H9 (cell line): ENCODE data around the gene SIL1. TPM values are rescaled to one million over a fixed set of nuclear protein-coding genes. Genes with fewer than 3 reads are reported as not detected.

Source experiments
- DNase-seq: peaks from one replicate; pipeline ENCODE4 v3.0.0-alpha.2; 2017
- H2AFZ ChIP-seq: one replicate; pipeline ENCODE4 v1.6.1; 2013; ENCODE audit warnings: mild to moderate bottlenecking, low read length, control low read depth, moderate library complexity
- H2AK5ac ChIP-seq: 2 replicates; pipeline ENCODE4 v1.6.1; 2013; ENCODE audit warnings: low read length, control low read depth, mixed read lengths; ENCODE audit not compliant: insufficient read length
- H2BK120ac ChIP-seq: one replicate; pipeline ENCODE4 v1.6.1; 2013; ENCODE audit warnings: low read depth, mild to moderate bottlenecking, low read length, control low read depth, inconsistent platforms; ENCODE audit not compliant: poor library complexity, severe bottlenecking
- H2BK12ac ChIP-seq: 2 replicates; pipeline ENCODE4 v1.6.1; 2013; ENCODE audit warnings: low read length, control low read depth, mixed read lengths, low read depth; ENCODE audit not compliant: insufficient read length
- H2BK15ac ChIP-seq: 2 replicates; pipeline ENCODE4 v1.6.1; 2013; ENCODE audit warnings: low read depth, low read length, control low read depth
- H2BK20ac ChIP-seq: one replicate; pipeline ENCODE4 v1.6.1; 2013; ENCODE audit warnings: low read depth, mild to moderate bottlenecking, low read length, control low read depth, inconsistent platforms; ENCODE audit not compliant: poor library complexity, severe bottlenecking
- H2BK5ac ChIP-seq: 2 replicates; pipeline ENCODE4 v1.6.1; 2013; ENCODE audit warnings: low read length, control low read depth, mixed read lengths; ENCODE audit not compliant: insufficient read length
- H3K14ac ChIP-seq: 2 replicates; pipeline ENCODE4 v1.6.1; 2013; ENCODE audit warnings: low read length, control low read depth; ENCODE audit not compliant: insufficient read depth
- H3K18ac ChIP-seq: 2 replicates; pipeline ENCODE4 v1.6.1; 2013; ENCODE audit warnings: low read depth, mild to moderate bottlenecking, mixed read lengths, low read length, control low read depth; ENCODE audit not compliant: insufficient read length
- H3K23ac ChIP-seq: 2 replicates; pipeline ENCODE4 v1.6.1; 2013; ENCODE audit warnings: low read length, control low read depth, mixed read lengths, low read depth; ENCODE audit not compliant: insufficient read length
- H3K23me2 ChIP-seq: 2 replicates; pipeline ENCODE4 v1.6.1; 2013; ENCODE audit warnings: low read depth, mild to moderate bottlenecking, mixed read lengths, low read length, control low read depth; ENCODE audit not compliant: insufficient read length, poor library complexity, severe bottlenecking
- H3K27ac ChIP-seq: 2 replicates; pipeline ENCODE4 v1.5.1; 2013; ENCODE audit warnings: low read length, control low read depth, mixed read lengths, low read depth; ENCODE audit not compliant: insufficient read length
- H3K27me3 ChIP-seq: 2 replicates; pipeline ENCODE4 v1.6.1; 2013; ENCODE audit warnings: low read length, control low read depth, inconsistent platforms; ENCODE audit not compliant: insufficient read depth
- H3K4ac ChIP-seq: 2 replicates; pipeline ENCODE4 v1.6.1; 2013; ENCODE audit warnings: low read depth, mild to moderate bottlenecking, control low read depth, inconsistent platforms, low read length, moderate library complexity
- H3K4me1 ChIP-seq: 2 replicates; pipeline ENCODE4 v1.6.1; 2013; ENCODE audit warnings: low read length, control low read depth, inconsistent platforms; ENCODE audit not compliant: insufficient read depth
- H3K4me2 ChIP-seq: 2 replicates; pipeline ENCODE4 v1.6.1; 2013; ENCODE audit warnings: low read length, control low read depth, mixed read lengths; ENCODE audit not compliant: insufficient read length, insufficient read depth
- H3K56ac ChIP-seq: 2 replicates; pipeline ENCODE4 v1.6.1; 2013; ENCODE audit warnings: low read depth, mild to moderate bottlenecking, mixed read lengths, low read length, control low read depth; ENCODE audit not compliant: insufficient read length
- H3K79me1 ChIP-seq: 2 replicates; pipeline ENCODE4 v1.6.1; 2013; ENCODE audit warnings: low read depth, mild to moderate bottlenecking, moderate library complexity, low read length, control low read depth, inconsistent platforms; ENCODE audit not compliant: insufficient read depth, poor library complexity, severe bottlenecking
- H3K79me2 ChIP-seq: 2 replicates; pipeline ENCODE4 v1.6.1; 2013; ENCODE audit warnings: low read length, control low read depth, inconsistent platforms; ENCODE audit not compliant: insufficient read depth
- H3K9ac ChIP-seq: 2 replicates; pipeline ENCODE4 v1.6.1; 2013; ENCODE audit warnings: low read length, control low read depth, mixed read lengths; ENCODE audit not compliant: insufficient read length; ENCODE audit errors: extremely low read depth
- H3K9me3 ChIP-seq: one replicate; pipeline ENCODE4 v1.6.1; 2013; ENCODE audit warnings: low read depth, low read length, inconsistent platforms; ENCODE audit not compliant: control insufficient read depth
- H3T11ph ChIP-seq: one replicate; pipeline ENCODE4 v1.6.1; 2013; ENCODE audit warnings: mild to moderate bottlenecking, low read length, control low read depth, inconsistent platforms
- H4K20me1 ChIP-seq: one replicate; pipeline ENCODE4 v1.6.1; 2013; ENCODE audit not compliant: control insufficient read depth, insufficient read length, insufficient read depth
- H4K5ac ChIP-seq: 2 replicates; pipeline ENCODE4 v1.6.1; 2013; ENCODE audit warnings: low read depth, mild to moderate bottlenecking, mixed read lengths, low read length, control low read depth; ENCODE audit not compliant: insufficient read length
- H4K8ac ChIP-seq: replicated peaks from 2 replicates; pipeline ENCODE4 v1.6.1; 2013; ENCODE audit warnings: low read length, control low read depth, mixed read lengths, low read depth; ENCODE audit not compliant: insufficient read length
- H4K91ac ChIP-seq: 2 replicates; pipeline ENCODE4 v1.6.1; 2013; ENCODE audit warnings: low read depth, mild to moderate bottlenecking, moderate library complexity, mixed read lengths, low read length, control low read depth; ENCODE audit not compliant: insufficient read length
- H3K27ac Mint-ChIP-seq, 3 experiments: 2 replicates in 2 of 3; 3 replicates in 1 of 3; pipeline ENCODE4 v1.8.0; 2020 to 2021; ENCODE audit warnings: mixed read lengths in 3 of 3, mild to moderate bottlenecking in 1 of 3, moderate library complexity in 1 of 3
- H3K27me3 Mint-ChIP-seq: 2 replicates; pipeline ENCODE4 v1.8.0; 2021; ENCODE audit warnings: low read depth, mild to moderate bottlenecking, moderate library complexity, mixed read lengths
- H3K36me3 Mint-ChIP-seq, 3 experiments: 2 replicates in 2 of 3; 3 replicates in 1 of 3; pipeline ENCODE4 v1.8.0; 2020 to 2021; ENCODE audit warnings: low read depth in 3 of 3, mixed read lengths in 3 of 3; ENCODE audit not compliant: insufficient read depth in 1 of 3
- H3K4me1 Mint-ChIP-seq, 2 experiments: 2 replicates each; pipeline ENCODE4 v1.8.0; 2020; ENCODE audit warnings: mixed read lengths in 2 of 2
- H3K4me3 Mint-ChIP-seq, 2 experiments: 2 replicates in 1 of 2; 3 replicates in 1 of 2; pipeline ENCODE4 v1.8.0; 2020 to 2021; ENCODE audit warnings: mild to moderate bottlenecking in 2 of 2, mixed read lengths in 2 of 2, moderate library complexity in 1 of 2
- H3K9me3 Mint-ChIP-seq, 2 experiments: 2 replicates in 1 of 2; 3 replicates in 1 of 2; pipeline ENCODE4 v1.8.0; 2020; ENCODE audit warnings: mild to moderate bottlenecking in 2 of 2, mixed read lengths in 2 of 2, moderate library complexity in 1 of 2
- WGBS: extraction: QIAGEN DNeasy Blood & Tissue Kit; methylation state at CpG from one replicate; pipeline ENCODE4 v1.1.7; 2013; ENCODE audit warnings: missing lambda C conversion rate, low lambda C conversion rate, mixed read lengths; ENCODE audit not compliant: insufficient read length; ENCODE audit errors: extremely low coverage; 5-methylcytosine and 5-hydroxymethylcytosine counted together
- total RNA-seq: library from RNA; stranded (reverse); gene quantifications from 2 replicates; pipeline ENCODE4 v1.2.1, GENCODE V29; 2021
- TF ChIP-seq, protein P1 (sequence below): fragments of 200-600 bp; sonication (generic); conservative IDR thresholded peaks from 3 replicates; pipeline ENCODE4 v1.8.0; 2021; ENCODE audit warnings: antibody characterized with exemption, mild to moderate bottlenecking

SIL1 gene
- total RNA-seq, 1 experiment from 2014 or later, result 10.6 TPM

DNA sequence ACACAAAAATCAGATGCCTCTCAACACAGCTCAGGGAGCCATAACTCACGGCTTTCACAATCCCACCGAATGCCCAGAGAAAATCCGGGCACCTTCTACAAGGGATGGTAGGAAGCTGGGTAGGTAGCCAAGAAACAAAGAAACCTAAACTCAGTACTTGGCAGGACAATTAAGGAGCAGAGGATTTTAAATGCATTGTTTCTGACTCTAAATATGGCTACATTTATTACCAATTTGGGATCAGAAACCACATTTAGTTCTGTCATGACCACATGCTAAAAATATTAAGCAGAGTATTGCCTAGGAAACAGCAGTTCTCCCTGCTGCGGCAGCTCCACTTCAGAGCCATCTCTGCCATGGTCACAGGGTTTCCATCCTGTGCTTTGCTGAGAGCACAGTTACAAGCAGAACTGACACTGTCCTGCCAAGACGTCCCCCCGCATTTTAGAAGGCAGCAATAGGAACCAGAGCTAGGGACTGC lies 57.5 kb downstream of the SIL1 start:
- no peak overlapping the region for H2BK15ac ChIP-seq
- no peak overlapping the region for H3K56ac ChIP-seq
- H4K91ac ChIP-seq, result no peak overlapping the region
- no peaks in the 10 kb centered on the region for H3K79me1 ChIP-seq
- WGBS, result no CpG with 5 or more reads among the region's 6 CpGs
- no peak overlapping the region for H3K23ac ChIP-seq
- H4K8ac ChIP-seq, result no peak overlapping the region
- H3K27me3 Mint-ChIP-seq, result no peaks in the 10 kb centered on the region
- H3K4me1 Mint-ChIP-seq, result peaks cover 3 to 6% of the 10 kb centered on the region in 2 experiments; a peak in 3 of 4 replicates
- H4K5ac ChIP-seq, result no peak overlapping the region
- DNase-seq, result no peak
- H3K4me3 Mint-ChIP-seq, result no peak overlapping the region
- no peak overlapping the region for H2AK5ac ChIP-seq
- H2BK12ac ChIP-seq, result no peak overlapping the region
- no peak overlapping the region for H3K14ac ChIP-seq
- no peak overlapping the region for H2AFZ ChIP-seq
- no peaks in the 10 kb centered on the region for H3K79me2 ChIP-seq
- TF ChIP-seq, protein P1, sequence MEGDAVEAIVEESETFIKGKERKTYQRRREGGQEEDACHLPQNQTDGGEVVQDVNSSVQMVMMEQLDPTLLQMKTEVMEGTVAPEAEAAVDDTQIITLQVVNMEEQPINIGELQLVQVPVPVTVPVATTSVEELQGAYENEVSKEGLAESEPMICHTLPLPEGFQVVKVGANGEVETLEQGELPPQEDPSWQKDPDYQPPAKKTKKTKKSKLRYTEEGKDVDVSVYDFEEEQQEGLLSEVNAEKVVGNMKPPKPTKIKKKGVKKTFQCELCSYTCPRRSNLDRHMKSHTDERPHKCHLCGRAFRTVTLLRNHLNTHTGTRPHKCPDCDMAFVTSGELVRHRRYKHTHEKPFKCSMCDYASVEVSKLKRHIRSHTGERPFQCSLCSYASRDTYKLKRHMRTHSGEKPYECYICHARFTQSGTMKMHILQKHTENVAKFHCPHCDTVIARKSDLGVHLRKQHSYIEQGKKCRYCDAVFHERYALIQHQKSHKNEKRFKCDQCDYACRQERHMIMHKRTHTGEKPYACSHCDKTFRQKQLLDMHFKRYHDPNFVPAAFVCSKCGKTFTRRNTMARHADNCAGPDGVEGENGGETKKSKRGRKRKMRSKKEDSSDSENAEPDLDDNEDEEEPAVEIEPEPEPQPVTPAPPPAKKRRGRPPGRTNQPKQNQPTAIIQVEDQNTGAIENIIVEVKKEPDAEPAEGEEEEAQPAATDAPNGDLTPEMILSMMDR, result no peak
- no peaks in the 10 kb centered on the region for H3K9me3 ChIP-seq
- no peaks in the 10 kb centered on the region for H3K4me1 ChIP-seq
- H4K20me1 ChIP-seq, result no peaks in the 10 kb centered on the region
- no peaks in the 10 kb centered on the region for H3K9me3 Mint-ChIP-seq
- no peaks in the 10 kb centered on the region for H3K27me3 ChIP-seq
- H3K27ac ChIP-seq, result no peak overlapping the region
- no peaks in the 10 kb centered on the region for H3K23me2 ChIP-seq
- no peak overlapping the region for H3K4me2 ChIP-seq
- H2BK120ac ChIP-seq, result no peak overlapping the region
- no peak overlapping the region for H3K27ac Mint-ChIP-seq
- no peak overlapping the region for H3K18ac ChIP-seq
- H2BK20ac ChIP-seq, result no peak overlapping the region
- no peaks in the 10 kb centered on the region for H3K36me3 Mint-ChIP-seq
- no peak overlapping the region for H3T11ph ChIP-seq
- no peak overlapping the region for H3K4ac ChIP-seq
- no peak overlapping the region for H3K9ac ChIP-seq
- no peak overlapping the region for H2BK5ac ChIP-seq
